Gastroesophageal sphincter (tissue), 3 donors: ENCODE data around the gene RAB6B.

Experiments used
- POLR2A ChIP-seq, 2 donors: fragments of 450-650 bp; IDR thresholded peaks; one replicate each; pipeline ENCODE4 v1.6.1; 2017; ENCODE audit warnings: antibody characterized with exemption in 2 of 2, mild to moderate bottlenecking in 2 of 2, moderate library complexity in 1 of 2
- POLR2AphosphoS5 ChIP-seq: sonication (generic); formaldehyde crosslinking; IDR thresholded peaks from one replicate; pipeline ENCODE4 v1.6.1; 2017; ENCODE audit warnings: antibody characterized with exemption
- TF ChIP-seq, protein P1 (sequence below), 4 experiments: fragments of 200-600 bp in 2 of 4; fragments of 450-650 bp in 2 of 4; sonication (generic) in 1 of 4; IDR thresholded peaks; one replicate each; pipeline ENCODE4 v1.5.1; 2017 to 2019; ENCODE audit warnings: antibody characterized with exemption in 4 of 4, mild to moderate bottlenecking in 2 of 4, moderate library complexity in 2 of 4

DNA sequence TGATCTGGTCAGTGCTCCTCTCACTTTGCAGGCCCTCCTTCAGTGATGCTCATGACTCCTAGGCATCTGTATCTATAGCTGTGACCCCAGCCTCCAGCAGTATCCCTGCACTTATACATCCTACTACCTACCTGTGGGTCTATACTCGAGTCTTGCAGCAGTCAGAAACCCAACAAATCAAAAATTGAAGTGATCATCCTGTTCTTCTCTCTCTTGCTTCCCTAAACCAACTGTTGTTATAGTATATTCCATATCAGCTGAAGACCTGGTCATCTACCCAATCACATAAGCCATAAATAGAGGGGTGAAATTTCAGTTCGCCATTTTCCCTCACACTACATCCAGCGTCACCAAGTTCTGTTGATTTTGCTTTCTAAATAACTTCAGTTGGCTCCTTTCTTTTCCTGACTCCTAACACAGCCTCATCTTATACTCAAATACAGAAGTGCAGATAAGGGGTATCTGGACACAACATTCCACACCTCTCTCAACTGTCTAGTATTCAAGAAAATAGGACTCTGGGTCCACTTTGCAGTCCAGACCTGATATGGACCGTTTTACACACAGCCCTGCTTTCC lies 116.0 kb downstream of the RAB6B start:
- no peak for TF ChIP-seq POLR2A (IDR thresholded peaks at IDR 0.05)
- TF ChIP-seq POLR2AphosphoS5, result no peak
- TF ChIP-seq, protein P1, sequence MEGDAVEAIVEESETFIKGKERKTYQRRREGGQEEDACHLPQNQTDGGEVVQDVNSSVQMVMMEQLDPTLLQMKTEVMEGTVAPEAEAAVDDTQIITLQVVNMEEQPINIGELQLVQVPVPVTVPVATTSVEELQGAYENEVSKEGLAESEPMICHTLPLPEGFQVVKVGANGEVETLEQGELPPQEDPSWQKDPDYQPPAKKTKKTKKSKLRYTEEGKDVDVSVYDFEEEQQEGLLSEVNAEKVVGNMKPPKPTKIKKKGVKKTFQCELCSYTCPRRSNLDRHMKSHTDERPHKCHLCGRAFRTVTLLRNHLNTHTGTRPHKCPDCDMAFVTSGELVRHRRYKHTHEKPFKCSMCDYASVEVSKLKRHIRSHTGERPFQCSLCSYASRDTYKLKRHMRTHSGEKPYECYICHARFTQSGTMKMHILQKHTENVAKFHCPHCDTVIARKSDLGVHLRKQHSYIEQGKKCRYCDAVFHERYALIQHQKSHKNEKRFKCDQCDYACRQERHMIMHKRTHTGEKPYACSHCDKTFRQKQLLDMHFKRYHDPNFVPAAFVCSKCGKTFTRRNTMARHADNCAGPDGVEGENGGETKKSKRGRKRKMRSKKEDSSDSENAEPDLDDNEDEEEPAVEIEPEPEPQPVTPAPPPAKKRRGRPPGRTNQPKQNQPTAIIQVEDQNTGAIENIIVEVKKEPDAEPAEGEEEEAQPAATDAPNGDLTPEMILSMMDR (IDR thresholded peaks at IDR 0.05), result no peak
